CD4-positive, alpha-beta T cell treated with Interleukin-17A for 1 hour (primary cell): ENCODE measurements around the gene GOLGA1.

Source experiments
- DNase-seq: peaks from one replicate; pipeline ENCODE4 v3.0.0-alpha.2; 2020

Gene GOLGA1

DNA sequence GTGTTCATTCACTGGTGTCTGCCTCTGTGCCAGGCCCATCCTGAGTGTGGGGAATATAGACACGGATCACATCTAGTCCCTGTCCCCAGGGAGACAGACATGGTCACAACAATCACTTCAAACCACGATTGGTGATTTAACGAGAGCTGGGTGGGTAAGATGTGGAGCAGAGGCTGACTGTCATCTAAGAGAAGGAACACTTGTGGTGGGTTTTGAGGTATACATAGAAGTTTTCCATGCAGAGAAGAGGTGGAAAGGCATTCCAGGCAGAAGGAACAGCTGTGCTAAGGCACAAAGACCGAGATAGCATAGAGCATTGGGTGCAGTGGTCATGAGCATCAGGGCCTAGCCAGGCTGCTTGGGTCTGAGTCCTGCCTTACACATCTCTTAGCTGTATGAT, 110.3 kb downstream of the GOLGA1 start:
- DNase-seq, result no peak

DNA sequence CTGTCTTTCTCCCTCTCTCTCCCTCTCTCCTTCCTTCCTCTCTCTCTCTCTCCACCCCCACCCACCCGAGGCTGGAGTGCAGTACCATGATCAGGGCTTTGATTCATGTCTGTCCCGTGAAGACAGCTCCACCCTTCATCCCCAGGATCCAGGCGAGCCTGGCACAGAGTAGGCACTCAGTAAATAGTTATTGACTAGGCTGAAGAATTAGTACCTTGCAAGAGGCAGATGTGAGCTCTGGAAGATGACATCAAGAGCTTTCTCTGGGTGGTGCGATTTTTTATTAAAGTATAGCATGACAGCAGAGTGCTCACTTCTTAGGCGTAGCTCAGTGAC, 111.6 kb downstream of the GOLGA1 start:
- DNase-seq, result no peak

DNA sequence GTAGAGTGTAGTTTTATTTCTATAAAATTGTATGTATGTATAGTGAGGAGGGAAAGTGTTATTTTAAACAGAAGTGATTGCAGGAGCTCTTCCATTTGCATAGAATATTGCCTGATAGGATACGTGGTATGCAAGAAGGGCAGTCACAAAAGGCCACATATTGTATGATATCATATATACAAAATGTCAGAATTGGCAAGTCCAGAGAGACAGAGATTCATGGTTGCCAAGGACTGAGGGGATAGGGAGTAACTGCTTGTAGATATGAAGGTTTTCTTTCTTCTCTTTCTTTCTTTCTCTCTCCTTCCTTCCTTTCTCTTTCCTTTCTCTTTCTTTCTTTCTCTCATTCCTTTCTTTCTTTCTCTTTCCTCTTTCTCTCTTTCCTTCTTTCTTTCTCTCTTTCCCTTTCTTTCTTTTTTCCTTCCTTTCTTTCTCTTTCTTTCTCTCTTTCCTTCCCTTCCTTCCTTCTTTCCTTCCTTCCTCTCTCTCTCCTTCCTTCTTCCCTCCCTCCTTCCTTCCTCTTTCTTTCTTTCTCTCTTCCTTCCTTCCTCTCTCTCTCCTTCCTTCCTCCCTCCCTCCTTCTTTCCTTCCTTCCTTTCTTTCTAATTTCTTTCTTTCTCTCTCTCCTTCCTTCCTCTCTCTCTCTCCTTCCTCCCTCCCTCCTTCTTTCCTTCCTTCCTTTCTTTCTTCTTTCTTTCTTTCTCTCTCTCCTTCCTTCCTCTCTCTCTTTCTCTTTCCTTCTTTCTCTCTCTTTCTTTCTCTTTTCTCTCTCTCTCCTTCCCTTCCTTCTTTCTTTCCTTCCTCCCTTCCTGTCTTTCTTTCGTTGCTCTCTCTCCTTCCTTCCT, 112.2 kb downstream of the GOLGA1 start:
- DNase-seq, result no peak
